GM18520 (cell line): ENCODE data around the gene RPL19.

ENCODE experiments used
- ATAC-seq: cut with Tn5 transposase; IDR thresholded peaks from one replicate; pipeline ENCODE4 v1.9.1; 2021; ENCODE audit not compliant: unreplicated experiment

The RPL19 gene

GRCh38 chr17:39171933-39172332 is 28.1 kb upstream of the RPL19 start:
- ATAC-seq, result no peak

- no peak for ATAC-seq
These were observed 27.0 kb upstream of the RPL19 start for GRCh38 chr17:39173080-39173479.

DNA sequence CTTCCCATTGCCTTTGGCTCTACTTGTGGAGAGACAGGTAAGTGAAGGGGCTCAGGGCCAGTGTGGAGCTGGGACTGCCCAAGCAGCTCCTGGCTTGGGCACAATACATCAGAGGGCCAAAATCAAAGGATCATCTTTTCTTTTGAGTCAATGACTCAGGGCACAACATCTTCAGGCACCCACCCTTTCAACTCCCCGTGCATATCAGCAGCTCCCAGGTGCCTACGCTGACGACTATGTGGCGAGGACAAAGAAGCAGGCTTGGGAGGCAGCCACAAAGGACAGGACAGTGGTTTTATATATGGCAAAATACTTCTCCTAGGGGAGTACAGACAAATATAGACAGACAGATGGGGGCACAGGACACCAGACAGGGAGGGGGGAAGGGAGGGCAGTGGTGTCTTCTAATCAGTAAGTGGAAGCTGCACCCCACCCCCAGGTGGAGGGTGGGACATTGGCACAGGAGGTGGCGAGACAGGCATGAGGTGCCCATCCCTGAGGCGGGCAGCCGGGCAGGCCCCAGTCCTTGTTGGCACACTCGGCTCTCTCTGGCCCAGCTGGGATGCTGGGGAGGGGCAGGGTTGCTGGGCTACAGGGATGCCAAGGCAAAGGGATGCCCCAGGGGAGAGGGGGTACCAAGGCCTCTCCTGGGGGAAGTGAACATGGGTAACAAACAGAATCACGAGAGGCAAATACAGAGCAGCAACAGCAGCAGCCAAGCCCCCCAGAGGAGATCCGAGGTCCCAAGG is 26.4 kb upstream of the RPL19 start:
- ATAC-seq, result no peak

DNA sequence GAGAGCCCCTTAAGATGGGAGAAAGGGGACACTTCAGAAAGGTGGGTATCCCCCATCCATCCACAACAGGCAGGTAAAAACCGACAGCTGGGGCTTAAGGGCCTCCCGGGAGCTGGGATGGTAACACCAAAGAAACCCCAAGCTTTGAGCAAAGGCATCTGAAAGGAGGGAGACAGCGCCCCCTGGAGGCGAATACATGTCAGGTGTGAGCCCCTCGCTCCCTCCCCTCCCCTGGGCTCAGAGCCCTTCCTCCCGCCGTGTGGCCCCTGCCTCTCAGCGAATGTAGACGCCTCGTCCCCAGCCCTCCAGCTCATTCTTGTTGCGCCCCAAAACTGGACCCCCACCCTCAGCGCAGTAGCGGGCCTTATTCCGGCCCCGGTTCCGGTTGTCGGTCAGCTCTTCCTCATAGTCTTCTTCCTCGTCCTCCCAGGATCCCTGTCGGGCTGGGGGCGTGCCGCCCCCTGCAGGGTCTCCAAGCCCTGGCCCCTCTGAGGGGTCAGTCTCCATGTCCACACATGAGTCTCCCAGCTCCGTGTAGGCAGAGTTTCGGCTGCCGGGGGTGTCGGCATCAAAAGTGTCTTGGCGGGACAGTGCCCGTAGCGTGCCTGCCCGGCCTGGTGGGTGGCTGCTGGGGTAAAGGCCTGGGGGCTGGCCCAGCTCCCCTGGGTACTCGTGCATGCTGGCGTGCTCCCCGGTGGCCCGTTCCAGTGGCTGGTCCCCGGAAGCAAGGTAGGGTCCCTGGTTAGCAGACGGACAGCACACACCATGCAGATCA is 25.0 kb upstream of the RPL19 start:
- ATAC-seq, result no peak

DNA sequence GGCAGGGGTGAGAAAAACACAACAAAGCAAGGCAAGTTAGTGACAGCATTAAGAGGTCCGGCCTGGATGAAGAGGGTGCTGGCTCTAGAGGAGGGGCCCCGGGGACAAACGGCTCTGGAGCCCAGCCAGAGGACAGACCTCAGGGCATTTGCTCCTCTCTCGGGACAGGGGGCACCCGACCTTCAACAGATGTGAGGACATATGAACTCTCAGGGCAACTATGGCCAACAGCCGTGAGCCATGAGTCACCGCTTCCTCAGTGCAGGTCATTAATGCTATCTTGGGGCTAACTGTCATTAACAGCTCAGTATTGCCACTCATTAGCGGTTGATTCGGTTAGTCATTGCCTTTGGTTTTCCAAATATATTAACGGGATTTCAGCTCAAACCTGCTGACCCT is 24.4 kb upstream of the RPL19 start:
- no peak for ATAC-seq

DNA sequence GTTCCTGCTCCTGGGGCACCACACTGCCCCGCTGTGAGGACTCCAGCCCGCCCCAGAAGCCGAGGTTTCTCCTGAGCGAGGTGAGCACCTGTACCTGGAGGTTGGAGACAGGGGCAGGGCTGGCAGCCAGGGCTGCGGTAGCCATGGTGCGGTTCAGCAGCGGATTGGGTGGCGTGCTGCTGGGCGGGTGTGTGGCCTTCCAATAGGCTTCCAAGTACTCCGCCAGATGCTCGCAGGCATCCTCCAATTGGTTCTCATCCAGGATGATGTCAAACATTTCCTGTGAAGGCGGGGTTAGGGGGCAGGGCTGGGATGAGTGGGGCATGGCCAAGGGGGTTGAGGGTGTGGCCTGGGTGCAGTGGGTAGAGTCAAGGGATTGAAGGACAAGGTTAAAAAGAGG is 22.8 kb upstream of the RPL19 start:
- no peak for ATAC-seq

- no peak for ATAC-seq
These were observed 21.5 kb upstream of the RPL19 start for GRCh38 chr17:39178536-39178935.

GRCh38 chr17:39181303-39181702 is 18.8 kb upstream of the RPL19 start:
- ATAC-seq, result no peak

GRCh38 chr17:39183045-39183444 is 17.0 kb upstream of the RPL19 start:
- no peak for ATAC-seq

DNA sequence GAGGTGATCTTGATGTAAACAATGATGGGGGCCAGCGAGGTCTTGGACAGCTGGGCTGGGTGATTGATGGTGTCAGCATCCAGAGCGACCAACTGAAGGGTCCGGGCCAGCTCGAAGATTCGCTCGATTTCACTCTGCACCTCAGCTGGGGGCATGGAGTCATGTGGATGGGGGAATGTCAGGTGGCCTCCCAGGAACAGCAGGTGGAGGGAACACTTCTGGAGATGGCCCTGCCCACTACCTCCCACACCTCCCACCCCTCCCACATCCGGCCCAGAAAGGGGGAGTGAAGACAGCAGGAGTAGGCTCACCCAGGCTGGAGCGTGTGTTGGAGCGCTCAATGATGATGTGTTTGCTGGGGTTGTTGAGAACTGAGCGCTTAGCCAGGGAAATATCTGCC is 16.4 kb upstream of the RPL19 start:
- ATAC-seq, result no peak

- no peak for ATAC-seq
These were observed 13.5 kb upstream of the RPL19 start for GRCh38 chr17:39186481-39187002.

GRCh38 chr17:39187152-39187830 is 12.8 kb upstream of the RPL19 start:
- no peak for ATAC-seq

- ATAC-seq, result no peak
These were observed 8.2 kb upstream of the RPL19 start for GRCh38 chr17:39191750-39192510.

- ATAC-seq, result no peak
These were observed 7.2 kb upstream of the RPL19 start for GRCh38 chr17:39192901-39193300.

DNA sequence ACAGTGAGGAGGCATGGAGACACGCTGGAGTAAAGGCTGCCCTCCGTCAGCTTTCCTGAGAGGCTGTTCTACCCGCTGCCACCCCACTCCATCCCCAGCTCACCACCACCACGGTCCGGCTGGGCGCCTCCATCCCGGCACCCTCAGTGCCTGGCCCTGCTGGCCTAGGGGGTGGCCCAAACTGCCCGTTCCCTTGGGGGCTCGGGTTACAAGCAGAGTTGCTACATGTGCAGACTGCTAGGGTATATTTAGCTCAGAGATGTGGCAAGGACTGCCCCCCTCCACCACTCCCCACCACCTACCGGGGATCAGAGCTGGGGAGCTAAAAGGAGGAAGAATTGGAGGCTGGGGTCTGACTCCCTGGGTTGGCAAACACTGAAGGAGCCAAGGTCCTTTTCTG is 6.7 kb upstream of the RPL19 start:
- ATAC-seq, result no peak

GRCh38 chr17:39194089-39194984 is 5.7 kb upstream of the RPL19 start:
- no peak for ATAC-seq

DNA sequence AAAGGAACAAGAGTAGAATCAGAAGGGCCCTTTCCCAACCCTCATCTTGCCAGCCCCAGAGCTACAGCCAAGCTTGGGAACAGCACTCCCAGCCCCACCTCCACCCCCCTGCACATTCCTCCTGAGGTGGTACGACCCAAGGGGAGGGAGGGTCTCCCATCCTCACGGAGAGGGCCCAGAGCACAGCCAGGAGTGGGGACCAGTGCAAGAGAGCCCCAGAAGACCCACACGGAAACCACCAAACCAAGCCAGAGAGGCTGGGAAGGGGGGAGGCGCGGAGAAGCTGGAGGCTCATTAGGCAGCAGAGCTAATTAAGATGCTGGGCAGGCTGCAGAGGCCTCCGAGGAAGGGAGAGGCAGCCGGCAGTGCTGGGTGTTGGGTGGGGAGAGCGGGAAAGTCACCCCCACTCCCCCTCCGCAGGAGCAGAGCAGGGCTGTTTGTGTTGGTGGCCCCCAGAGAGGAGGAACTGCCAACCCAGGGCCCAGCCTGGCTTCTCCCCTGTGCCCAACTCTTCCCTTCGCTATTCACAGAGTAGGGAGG is 5.0 kb upstream of the RPL19 start:
- no peak for ATAC-seq

- no peak for ATAC-seq
These were observed 4.4 kb upstream of the RPL19 start for GRCh38 chr17:39195568-39196160.

- no peak for ATAC-seq
These were observed 3.8 kb upstream of the RPL19 start for GRCh38 chr17:39196241-39196807.
